ENCODE measurements around the gene KATNAL2.

DNA sequence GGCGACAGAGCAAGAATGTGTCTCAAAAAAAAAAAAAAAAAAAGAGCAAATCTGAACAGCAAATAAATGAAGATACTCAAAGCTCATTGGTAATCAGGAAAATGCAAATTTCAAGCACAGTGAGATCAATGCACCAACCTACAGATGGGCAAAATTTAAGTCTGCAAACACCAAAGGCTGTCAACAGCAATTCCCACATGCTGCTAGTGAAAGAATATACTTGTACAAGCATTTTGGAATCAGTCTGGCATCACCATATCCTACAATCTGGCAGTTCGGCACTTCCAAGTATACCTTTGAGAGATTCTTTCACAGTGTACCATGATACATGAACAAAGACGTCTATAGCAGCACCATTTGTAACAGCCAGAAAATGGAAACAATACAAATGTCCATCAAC is 228.8 kb downstream of the KATNAL2 start:
- TF ChIP-seq POLR2A (IDR thresholded peaks at IDR 0.05) (no peak), POLR2AphosphoS5 (IDR thresholded peaks at IDR 0.05; ENCODE audit: insufficient read depth in 1 of 2, low read depth in 1 of 2) (no peak)
